Smooth muscle cell (in vitro differentiated cells): ENCODE data around the gene UCK2. TPM values are rescaled to one million over a fixed set of nuclear protein-coding genes. Genes with fewer than 3 reads are reported as not detected.

Experiments used
- DNase-seq: peaks from one replicate; lab custom pipeline; 2025; ENCODE audit not compliant: unreplicated experiment; lab: John Stamatoyannopoulos, UW
- H2AFZ ChIP-seq: fragments of 200-600 bp; sonication (generic); 2 replicates; pipeline ENCODE4 v1.6.0; 2016; ENCODE audit warnings: antibody characterized with exemption, low read depth, mild to moderate bottlenecking
- H3F3A ChIP-seq: fragments of 200-600 bp; sonication (generic); 2 replicates; pipeline ENCODE4 v1.6.0; 2017; ENCODE audit warnings: antibody characterized with exemption, low read depth
- H3K27ac ChIP-seq: fragments of 200-600 bp; sonication (generic); 2 replicates; pipeline ENCODE4 v1.5.1; 2016; ENCODE audit warnings: low read depth, mild to moderate bottlenecking
- H3K27me3 ChIP-seq: fragments of 200-600 bp; sonication (generic); 2 replicates; pipeline ENCODE4 v1.6.1; 2016; ENCODE audit warnings: low read depth, mild to moderate bottlenecking
- H3K36me3 ChIP-seq: fragments of 200-600 bp; sonication (generic); 2 replicates; pipeline ENCODE4 v1.5.1; 2016; ENCODE audit warnings: low read depth
- H3K4me1 ChIP-seq: fragments of 200-600 bp; sonication (generic); 2 replicates; pipeline ENCODE4 v1.5.1; 2016; ENCODE audit warnings: low read depth
- H3K4me2 ChIP-seq: fragments of 200-600 bp; sonication (generic); 2 replicates; pipeline ENCODE4 v1.6.0; 2016; ENCODE audit warnings: mild to moderate bottlenecking
- H3K4me3 ChIP-seq: fragments of 200-600 bp; sonication (generic); 2 replicates; pipeline ENCODE4 v1.5.1; 2016; ENCODE audit warnings: mild to moderate bottlenecking
- H3K79me2 ChIP-seq: fragments of 200-600 bp; sonication (generic); 2 replicates; pipeline ENCODE4 v1.6.0; 2016; ENCODE audit warnings: low read depth, mild to moderate bottlenecking
- H3K9ac ChIP-seq: fragments of 200-600 bp; sonication (generic); 2 replicates; pipeline ENCODE4 v1.6.0; 2016; ENCODE audit warnings: low read depth
- H3K9me3 ChIP-seq: fragments of 200-600 bp; sonication (generic); replicated peaks from 2 replicates; pipeline ENCODE4 v1.5.1; 2016; ENCODE audit warnings: low read depth
- H4K20me1 ChIP-seq: fragments of 200-600 bp; sonication (generic); 2 replicates; pipeline ENCODE4 v1.6.0; 2016; ENCODE audit warnings: low read depth
- WGBS: methylation state at CpG from one replicate; pipeline ENCODE4 v1.1.7; 2016; ENCODE audit warnings: low lambda C conversion rate; 5-methylcytosine and 5-hydroxymethylcytosine counted together
- polyA plus RNA-seq: library from polyadenylated mRNA; unstranded; fragments of >200 nt; fragmentation: Nextera tagmentation; extraction: Ambion mirVana; gene quantifications from 2 replicates; pipeline ENCODE4 v1.2.1, GENCODE V29; 2016
- total RNA-seq: library from RNA; depleted of rRNA; stranded (reverse); fragments of >200 nt; gene quantifications from 2 replicates; pipeline ENCODE4 v1.2.3, GENCODE V29; 2014
- TF ChIP-seq, protein P1 (sequence below): fragments of 200-600 bp; sonication (generic); IDR thresholded peaks from 2 replicates; pipeline ENCODE4 v1.5.1; 2017; ENCODE audit warnings: borderline replicate concordance, mild to moderate bottlenecking, antibody characterized with exemption; ENCODE audit not compliant: insufficient read depth, poor library complexity, severe bottlenecking

Gene UCK2
- total and polyA plus RNA-seq, 2 experiments from 2014 or later, result 32.6 to 39.5 TPM

GRCh38 chr1:165828103-165828668 is 772 bp downstream of the UCK2 start:
- Histone ChIP-seq H2AFZ (peak overlapping the region; percentile 90), H3K4me2 (peak overlapping the region; percentile 92), H3K9ac (peak overlapping the region; percentile 62), H3K27ac (peak overlapping the region; percentile 73), H3K36me3 (no peaks in the 10 kb centered on the region), H3K9me3 (no peaks in the 10 kb centered on the region), H4K20me1 (peaks cover 4% of the 10 kb centered on the region), H3K4me1 (peaks cover 19% of the 10 kb centered on the region), H3F3A (peaks cover 4% of the 10 kb centered on the region), H3K27me3 (no peaks in the 10 kb centered on the region), H3K79me2 (peaks cover 43% of the 10 kb centered on the region), H3K4me3 (peak overlapping the region; percentile 86)
- WGBS, result under 1% methylated on average over 46 of the region's 49 CpGs
- TF ChIP-seq, protein P1, sequence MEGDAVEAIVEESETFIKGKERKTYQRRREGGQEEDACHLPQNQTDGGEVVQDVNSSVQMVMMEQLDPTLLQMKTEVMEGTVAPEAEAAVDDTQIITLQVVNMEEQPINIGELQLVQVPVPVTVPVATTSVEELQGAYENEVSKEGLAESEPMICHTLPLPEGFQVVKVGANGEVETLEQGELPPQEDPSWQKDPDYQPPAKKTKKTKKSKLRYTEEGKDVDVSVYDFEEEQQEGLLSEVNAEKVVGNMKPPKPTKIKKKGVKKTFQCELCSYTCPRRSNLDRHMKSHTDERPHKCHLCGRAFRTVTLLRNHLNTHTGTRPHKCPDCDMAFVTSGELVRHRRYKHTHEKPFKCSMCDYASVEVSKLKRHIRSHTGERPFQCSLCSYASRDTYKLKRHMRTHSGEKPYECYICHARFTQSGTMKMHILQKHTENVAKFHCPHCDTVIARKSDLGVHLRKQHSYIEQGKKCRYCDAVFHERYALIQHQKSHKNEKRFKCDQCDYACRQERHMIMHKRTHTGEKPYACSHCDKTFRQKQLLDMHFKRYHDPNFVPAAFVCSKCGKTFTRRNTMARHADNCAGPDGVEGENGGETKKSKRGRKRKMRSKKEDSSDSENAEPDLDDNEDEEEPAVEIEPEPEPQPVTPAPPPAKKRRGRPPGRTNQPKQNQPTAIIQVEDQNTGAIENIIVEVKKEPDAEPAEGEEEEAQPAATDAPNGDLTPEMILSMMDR, result no peak
- peak; percentile 45 for DNase-seq

DNA sequence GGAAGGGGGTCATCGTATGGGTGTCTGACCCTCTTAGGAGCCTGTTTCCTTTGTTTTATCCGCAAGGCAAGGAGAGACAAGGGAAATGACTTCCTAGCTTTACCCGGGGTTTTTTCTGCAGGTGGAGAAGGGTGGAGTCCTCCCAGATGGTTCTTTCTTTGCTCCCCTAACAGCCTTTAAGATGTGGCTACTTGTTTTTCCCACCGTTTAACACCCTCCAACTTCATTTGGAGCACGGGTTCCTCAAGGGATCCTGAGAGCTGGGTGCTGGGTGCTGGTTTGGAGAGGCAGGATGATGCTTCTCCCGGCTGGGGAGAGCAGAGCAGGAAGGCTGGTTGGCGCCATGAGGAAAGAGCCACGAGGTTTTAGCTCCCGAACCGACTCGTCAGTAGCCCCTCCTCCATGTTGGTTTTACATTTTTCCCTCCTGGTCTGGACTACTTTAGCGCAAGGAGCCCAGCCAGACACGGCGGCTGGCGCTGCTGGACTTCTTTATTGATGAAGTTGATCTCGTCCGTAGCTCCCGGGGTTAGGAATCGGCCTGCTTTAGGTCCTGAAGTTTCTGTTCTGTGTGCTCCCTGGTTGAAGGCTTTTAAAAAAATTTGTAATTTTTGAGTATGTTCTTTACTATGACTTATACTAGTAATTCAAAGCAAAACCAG is 1.4 kb downstream of the UCK2 start:
- peaks cover 49% of the 10 kb centered on the region for H3K79me2 ChIP-seq
- no peaks in the 10 kb centered on the region for H3K27me3 ChIP-seq
- peak overlapping the region; percentile 62 for H3K9ac ChIP-seq
- H3K9me3 ChIP-seq, result no peaks in the 10 kb centered on the region
- peak; percentile 17 for DNase-seq
- peak overlapping the region; percentile 90 for H2AFZ ChIP-seq
- TF ChIP-seq, protein P1, result no peak
- H3K4me2 ChIP-seq, result peak overlapping the region; percentile 92
- peaks cover 22% of the 10 kb centered on the region for H3K4me1 ChIP-seq
- H3K36me3 ChIP-seq, result no peaks in the 10 kb centered on the region
- H4K20me1 ChIP-seq, result peaks cover 9% of the 10 kb centered on the region
- peak overlapping the region; percentile 86 for H3K4me3 ChIP-seq
- peaks cover 4% of the 10 kb centered on the region for H3F3A ChIP-seq
- 2% methylated on average over 19 of the region's 19 CpGs for WGBS
- peak overlapping the region; percentile 73 for H3K27ac ChIP-seq

GRCh38 chr1:165829888-165830287 is 2.5 kb downstream of the UCK2 start:
- no peak overlapping the region for H2AFZ ChIP-seq
- peaks cover 22% of the 10 kb centered on the region for H3K4me1 ChIP-seq
- peaks cover 20% of the 10 kb centered on the region for H4K20me1 ChIP-seq
- H3K36me3 ChIP-seq, result no peaks in the 10 kb centered on the region
- peaks cover 60% of the 10 kb centered on the region for H3K79me2 ChIP-seq
- TF ChIP-seq, protein P1, result no peak
- H3K27me3 ChIP-seq, result no peaks in the 10 kb centered on the region
- H3K4me3 ChIP-seq, result peak overlapping the region; percentile 86
- H3K9me3 ChIP-seq, result no peaks in the 10 kb centered on the region
- H3F3A ChIP-seq, result peaks cover 4% of the 10 kb centered on the region
- WGBS, result 96% methylated on average over 4 of the region's 4 CpGs
- H3K9ac ChIP-seq, result no peak overlapping the region
- H3K4me2 ChIP-seq, result peak overlapping the region; percentile 92
- H3K27ac ChIP-seq, result no peak overlapping the region
- no peak for DNase-seq

DNA sequence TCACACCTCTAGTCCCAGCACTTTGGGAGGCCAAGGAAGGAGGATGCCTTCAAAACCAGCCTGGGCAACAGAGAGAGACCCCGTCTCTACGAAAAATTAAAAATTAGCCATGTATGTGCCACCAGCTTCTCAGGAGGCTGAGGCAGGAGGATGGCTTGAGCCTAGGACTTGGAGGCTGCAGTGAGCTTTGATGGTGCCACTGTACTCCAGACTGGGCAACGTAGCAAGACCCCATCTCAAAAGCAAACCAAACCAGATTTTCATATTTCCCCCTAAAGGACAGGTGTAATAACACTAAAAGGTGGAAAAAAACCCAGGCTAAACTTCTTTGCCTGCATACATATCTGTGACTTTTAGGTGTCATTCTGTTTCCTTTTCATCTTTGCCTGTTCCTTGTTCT is 3.7 kb downstream of the UCK2 start:
- no peak for DNase-seq
- H3F3A ChIP-seq, result peaks cover 4% of the 10 kb centered on the region
- peaks cover 72% of the 10 kb centered on the region for H3K79me2 ChIP-seq
- H2AFZ ChIP-seq, result no peak overlapping the region
- H3K36me3 ChIP-seq, result no peaks in the 10 kb centered on the region
- H3K4me2 ChIP-seq, result no peak overlapping the region
- H3K9me3 ChIP-seq, result no peaks in the 10 kb centered on the region
- TF ChIP-seq, protein P1, result no peak
- peaks cover 29% of the 10 kb centered on the region for H4K20me1 ChIP-seq
- H3K4me3 ChIP-seq, result no peak overlapping the region
- peaks cover 22% of the 10 kb centered on the region for H3K4me1 ChIP-seq
- WGBS, result 97% methylated on average over 3 of the region's 3 CpGs
- H3K9ac ChIP-seq, result no peak overlapping the region
- H3K27ac ChIP-seq, result no peak overlapping the region
- H3K27me3 ChIP-seq, result no peaks in the 10 kb centered on the region
